Gastroesophageal sphincter (tissue), 3 donors: ENCODE data around the gene GRIP1.

Experiments used
- CTCF ChIP-seq, 4 experiments: fragments of 200-600 bp in 2 of 4; fragments of 450-650 bp in 2 of 4; sonication (generic) in 1 of 4; IDR thresholded peaks; one replicate each; pipeline ENCODE4 v1.5.1; 2017 to 2019; ENCODE audit warnings: antibody characterized with exemption in 4 of 4, mild to moderate bottlenecking in 2 of 4, moderate library complexity in 2 of 4
- EP300 ChIP-seq: sonication (generic); formaldehyde crosslinking; IDR thresholded peaks from one replicate; pipeline ENCODE4 v1.6.1; 2017; ENCODE audit warnings: antibody characterized with exemption, mild to moderate bottlenecking
- POLR2AphosphoS5 ChIP-seq: sonication (generic); formaldehyde crosslinking; IDR thresholded peaks from one replicate; pipeline ENCODE4 v1.6.1; 2017; ENCODE audit warnings: antibody characterized with exemption

DNA sequence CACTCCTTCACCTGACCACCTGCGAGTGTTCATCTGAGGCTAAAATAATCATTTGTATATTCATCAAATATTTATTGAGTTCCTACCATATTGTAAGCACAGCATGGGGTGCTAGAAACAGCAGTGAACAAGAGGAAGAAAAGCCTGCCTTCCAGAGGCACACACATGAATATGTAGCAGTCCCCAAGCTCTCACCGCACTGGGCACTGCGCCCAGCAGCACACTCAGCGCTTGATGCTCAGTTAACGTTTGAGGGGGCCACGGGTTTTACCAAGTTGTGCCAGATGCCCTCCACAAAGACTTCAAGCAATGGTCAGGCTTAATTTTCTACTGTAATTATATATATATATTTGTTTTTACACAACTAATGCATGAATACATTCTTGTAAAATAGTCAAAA is 324.6 kb downstream of the GRIP1 start:
- TF ChIP-seq CTCF (IDR thresholded peaks at IDR 0.05), result no peak
- TF ChIP-seq EP300, result no peak
- TF ChIP-seq POLR2AphosphoS5, result no peak
